ENCODE measurements around the gene TRAF3IP1. TPM values are rescaled to one million over a fixed set of nuclear protein-coding genes. Genes with fewer than 3 reads are reported as not detected.
A peak's percentile ranks its signal among the peaks of the same experiment; 100 is the strongest.
"Not testable (repeated sequence)": the region's sequence is repeated elsewhere in the genome, so short reads cannot be mapped to it uniquely, and the experiment has no call there.

Gene TRAF3IP1
- total RNA-seq, 1 experiment from 2014 or later, result 3.9 TPM

DNA sequence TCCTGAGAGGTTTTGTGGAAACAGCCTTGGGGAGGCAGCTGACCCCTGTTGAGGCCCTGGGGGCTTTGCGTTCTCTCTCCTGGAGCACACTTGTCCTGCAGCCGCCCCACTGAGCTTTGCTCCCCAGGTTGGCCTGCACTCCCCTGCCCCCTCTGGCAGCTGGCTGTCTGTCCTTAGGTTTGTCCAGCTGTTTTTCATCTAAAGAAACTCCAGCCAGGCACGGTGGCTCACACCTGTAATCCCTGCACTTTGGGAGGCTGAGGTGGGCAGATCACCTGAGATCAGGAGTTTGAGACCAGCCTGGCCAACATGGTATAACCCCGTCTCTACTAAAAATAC is 84.9 kb downstream of the TRAF3IP1 start:
- DNase-seq, result peak; percentile 47
- H3K36me3 ChIP-seq (replicated peaks; ENCODE audit: control insufficient read depth, insufficient read depth, low read length); H3K4me3 ChIP-seq (ENCODE audit: insufficient read depth, low read depth, low read length); H3K27me3 ChIP-seq (ENCODE audit: control insufficient read depth, insufficient read depth, low read length): not testable (repeated sequence)

- Histone ChIP-seq H3K27me3 (ENCODE audit: control insufficient read depth, insufficient read depth, low read length) (no peaks in the 10 kb centered on the region), H3K36me3 (replicated peaks; ENCODE audit: control insufficient read depth, insufficient read depth, low read length) (no peaks in the 10 kb centered on the region), H3K4me3 (ENCODE audit: insufficient read depth, low read depth, low read length) (no peak overlapping the region)
- peak; percentile 31 for DNase-seq
These were observed 86.1 kb downstream of the TRAF3IP1 start for GRCh38 chr2:238406221-238406997.

DNA sequence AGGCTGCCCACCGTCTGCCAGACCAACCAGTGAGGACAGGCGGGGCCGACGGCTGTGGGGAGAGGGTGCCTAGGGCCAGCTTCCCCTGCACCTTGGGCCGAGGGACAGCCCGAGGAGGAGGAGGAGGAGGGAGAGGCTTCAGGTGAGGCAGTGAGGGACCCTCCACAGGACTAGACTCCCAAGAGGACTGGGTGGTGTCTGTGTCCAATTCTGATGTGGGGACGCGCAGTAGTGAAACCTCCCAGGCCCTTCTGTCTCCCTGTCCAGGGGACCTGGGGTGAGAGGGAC is 86.6 kb downstream of the TRAF3IP1 start:
- peak; percentile 29 for DNase-seq
- H3K4me3 ChIP-seq (ENCODE audit: insufficient read depth, low read depth, low read length), result no peak overlapping the region
- no peaks in the 10 kb centered on the region for H3K27me3 ChIP-seq (ENCODE audit: control insufficient read depth, insufficient read depth, low read length)
- no peaks in the 10 kb centered on the region for H3K36me3 ChIP-seq (replicated peaks; ENCODE audit: control insufficient read depth, insufficient read depth, low read length)

DNA sequence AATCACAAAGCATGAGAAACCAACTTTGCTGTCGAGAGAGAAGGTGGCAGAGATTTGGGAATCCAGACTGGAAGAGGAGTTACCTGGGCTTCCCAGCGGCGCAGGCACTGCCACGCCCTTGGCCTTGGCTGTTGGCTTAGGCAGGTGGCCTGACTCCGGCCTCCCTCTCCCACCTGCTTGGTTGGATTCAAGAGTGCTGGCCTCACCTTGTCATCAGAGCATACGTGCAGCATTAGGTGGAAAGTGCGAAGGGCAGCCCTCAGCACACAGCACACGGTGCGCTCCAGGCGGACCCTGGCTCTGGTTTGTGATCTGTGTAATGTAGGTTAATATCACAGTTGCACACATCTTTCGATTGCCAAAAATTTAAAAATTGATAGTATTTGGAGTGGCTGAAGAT is 87.2 kb downstream of the TRAF3IP1 start:
- H3K4me3 ChIP-seq (ENCODE audit: insufficient read depth, low read depth, low read length), result no peak overlapping the region
- no peaks in the 10 kb centered on the region for H3K36me3 ChIP-seq (replicated peaks; ENCODE audit: control insufficient read depth, insufficient read depth, low read length)
- no peaks in the 10 kb centered on the region for H3K27me3 ChIP-seq (ENCODE audit: control insufficient read depth, insufficient read depth, low read length)
- peak; percentile 24 for DNase-seq

GRCh38 chr2:238408615-238409340 is 88.5 kb downstream of the TRAF3IP1 start:
- no peak overlapping the region for H3K4me3 ChIP-seq (ENCODE audit: insufficient read depth, low read depth, low read length)
- DNase-seq, result peak; percentile 81
- no peaks in the 10 kb centered on the region for H3K36me3 ChIP-seq (replicated peaks; ENCODE audit: control insufficient read depth, insufficient read depth, low read length)
- no peaks in the 10 kb centered on the region for H3K27me3 ChIP-seq (ENCODE audit: control insufficient read depth, insufficient read depth, low read length)

GRCh38 chr2:238409341-238410199 is 89.3 kb downstream of the TRAF3IP1 start:
- Histone ChIP-seq H3K4me3 (ENCODE audit: insufficient read depth, low read depth, low read length) (no peak overlapping the region), H3K27me3 (ENCODE audit: control insufficient read depth, insufficient read depth, low read length) (no peaks in the 10 kb centered on the region), H3K36me3 (replicated peaks; ENCODE audit: control insufficient read depth, insufficient read depth, low read length) (no peaks in the 10 kb centered on the region)
- DNase-seq, result peak; percentile 74

DNA sequence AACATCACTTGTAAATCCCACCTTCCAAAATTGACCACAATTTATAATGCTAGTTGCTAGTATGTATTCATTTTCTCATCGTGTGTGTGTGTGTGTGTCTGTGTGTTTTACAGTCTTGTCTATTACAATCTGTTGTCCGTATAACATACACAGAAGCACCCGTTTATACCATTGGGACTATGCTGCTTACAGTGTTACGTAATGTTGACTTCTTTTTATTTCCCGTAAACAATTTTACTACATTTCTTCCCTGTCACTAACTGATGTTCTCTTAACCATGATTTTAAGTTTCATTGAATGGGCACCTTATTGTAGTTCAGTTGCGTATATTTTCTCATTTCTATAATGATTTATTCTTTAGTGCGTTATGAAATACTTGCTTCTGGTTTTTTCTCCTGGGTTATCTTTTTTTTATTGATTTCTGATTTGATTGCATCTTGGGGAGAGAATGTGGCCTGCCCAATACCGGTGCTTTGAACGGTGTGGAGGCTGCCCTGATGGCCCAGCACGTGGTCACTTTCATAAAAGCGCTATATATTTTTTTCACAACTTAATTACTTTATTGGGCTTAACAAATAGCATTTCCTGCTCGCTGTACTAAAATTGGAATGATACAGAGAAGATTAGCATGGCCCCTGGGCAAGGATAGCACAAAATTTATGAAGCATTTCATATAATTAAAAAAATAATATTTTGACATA is 91.9 kb downstream of the TRAF3IP1 start:
- H3K36me3 ChIP-seq (replicated peaks; ENCODE audit: control insufficient read depth, insufficient read depth, low read length), result no peaks in the 10 kb centered on the region
- no peak for DNase-seq

DNA sequence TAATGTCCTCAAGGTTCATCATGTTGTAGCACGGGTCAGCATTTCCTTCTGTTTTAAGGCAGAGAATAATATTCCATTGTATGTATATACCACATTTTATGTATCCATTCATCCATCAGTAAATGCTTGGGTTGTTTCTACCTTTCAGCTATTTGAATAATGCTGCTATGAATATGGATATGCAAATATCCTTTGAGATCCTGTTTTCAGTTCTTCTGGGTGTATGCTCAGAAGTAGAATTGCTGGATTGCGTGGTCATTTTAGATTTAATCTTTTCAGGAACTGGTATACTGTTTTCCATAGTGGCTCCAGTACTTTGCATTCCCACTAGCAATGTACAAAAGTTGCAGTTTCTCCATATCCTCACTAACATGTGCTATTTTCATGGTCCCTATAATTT is 93.0 kb downstream of the TRAF3IP1 start:
- Histone ChIP-seq H3K27me3 (ENCODE audit: control insufficient read depth, insufficient read depth, low read length) (no peaks in the 10 kb centered on the region), H3K4me3 (ENCODE audit: insufficient read depth, low read depth, low read length) (no peak overlapping the region), H3K36me3 (replicated peaks; ENCODE audit: control insufficient read depth, insufficient read depth, low read length) (no peaks in the 10 kb centered on the region)
- DNase-seq, result no peak

More for the DNA sequence above, 91.9 kb downstream of the TRAF3IP1 start:
- no peak overlapping the region for H3K4me3 ChIP-seq (ENCODE audit: insufficient read depth, low read depth, low read length)
- H3K27me3 ChIP-seq (ENCODE audit: control insufficient read depth, insufficient read depth, low read length), result no peaks in the 10 kb centered on the region

DNA sequence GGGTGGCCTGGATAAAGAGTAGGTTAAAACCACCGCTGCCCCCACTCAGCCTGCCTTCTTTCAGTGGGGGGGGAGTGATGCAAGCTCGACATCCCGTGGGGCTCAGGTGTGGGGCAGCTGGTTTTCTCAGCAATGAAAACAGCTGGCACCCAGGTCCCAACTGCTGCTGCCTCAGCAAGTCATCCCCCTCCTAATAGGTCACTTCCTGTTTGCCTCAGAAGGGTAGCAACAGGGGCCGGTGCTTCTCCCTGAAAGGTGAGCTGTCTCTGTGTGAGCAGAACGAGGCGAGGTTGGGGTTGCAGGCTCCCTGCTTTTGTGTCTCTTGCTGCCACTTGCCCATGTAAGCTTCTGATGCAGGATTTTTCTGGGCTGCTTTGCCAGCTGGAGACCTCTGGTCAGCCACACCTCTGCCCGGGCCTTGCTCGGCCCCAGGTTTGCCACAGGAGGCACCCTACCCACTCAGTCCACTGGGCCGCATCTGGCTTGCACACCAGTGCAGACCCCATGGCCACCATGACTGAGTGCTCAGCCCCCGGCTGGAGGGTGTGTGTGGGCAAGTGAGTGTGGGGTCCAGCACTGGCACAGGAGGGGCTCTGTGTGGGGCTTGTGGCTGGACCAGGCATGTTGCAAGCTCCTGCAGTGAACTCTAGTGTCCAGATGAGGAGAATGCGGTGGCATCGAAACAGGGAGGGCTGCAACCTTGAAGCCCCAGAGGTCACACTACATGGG is 94.9 kb downstream of the TRAF3IP1 start:
- Histone ChIP-seq H3K27me3 (ENCODE audit: control insufficient read depth, insufficient read depth, low read length) (no peaks in the 10 kb centered on the region), H3K36me3 (replicated peaks; ENCODE audit: control insufficient read depth, insufficient read depth, low read length) (no peaks in the 10 kb centered on the region), H3K4me3 (ENCODE audit: insufficient read depth, low read depth, low read length) (no peak overlapping the region)
- DNase-seq, result peak; percentile 55

- Histone ChIP-seq H3K4me3 (ENCODE audit: insufficient read depth, low read depth, low read length) (no peak overlapping the region), H3K36me3 (replicated peaks; ENCODE audit: control insufficient read depth, insufficient read depth, low read length) (no peaks in the 10 kb centered on the region), H3K27me3 (ENCODE audit: control insufficient read depth, insufficient read depth, low read length) (no peaks in the 10 kb centered on the region)
- DNase-seq, result no peak
These were observed 95.6 kb downstream of the TRAF3IP1 start for GRCh38 chr2:238415893-238416292.

DNA sequence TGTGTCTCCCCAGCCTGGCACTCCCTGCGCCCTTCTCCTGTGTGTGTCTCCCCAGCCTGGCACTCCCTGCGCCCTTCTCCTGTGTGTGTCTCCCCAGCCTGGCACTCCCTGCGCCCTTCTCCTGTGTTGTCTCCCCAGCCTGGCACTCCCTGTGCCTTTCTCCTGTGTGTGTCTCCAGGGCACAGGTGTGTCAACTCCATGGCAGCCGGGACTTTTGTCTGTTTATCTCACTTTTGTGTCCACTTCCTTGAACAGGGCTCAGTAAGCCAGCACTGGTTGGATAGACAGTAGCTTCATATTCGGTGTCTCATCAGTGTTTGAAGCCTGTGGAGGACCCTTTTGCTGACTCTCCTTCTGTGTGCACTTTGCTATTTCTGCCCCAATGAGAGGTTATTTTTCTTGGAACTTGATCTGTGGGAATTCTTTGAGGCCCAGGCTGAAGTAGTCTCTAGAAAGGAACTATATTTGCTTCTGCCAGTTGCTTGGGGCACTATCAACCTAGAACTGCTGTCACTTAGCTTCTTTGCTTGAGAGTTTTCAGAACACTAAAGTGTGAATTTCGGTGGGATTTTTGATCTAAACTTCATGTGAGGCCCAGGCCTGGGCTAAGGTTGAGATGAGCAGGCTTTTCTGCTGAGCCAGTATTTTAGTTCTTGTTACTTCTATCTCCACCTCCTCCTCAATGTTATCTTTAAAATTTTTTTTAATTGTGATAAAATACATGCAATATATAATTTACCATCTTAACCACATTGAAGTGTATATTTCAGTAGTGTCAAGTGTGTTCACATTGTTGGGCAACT is 98.1 kb downstream of the TRAF3IP1 start:
- Histone ChIP-seq H3K36me3 (replicated peaks; ENCODE audit: control insufficient read depth, insufficient read depth, low read length) (no peaks in the 10 kb centered on the region), H3K4me3 (ENCODE audit: insufficient read depth, low read depth, low read length) (no peak overlapping the region), H3K27me3 (ENCODE audit: control insufficient read depth, insufficient read depth, low read length) (no peaks in the 10 kb centered on the region)
- no peak for DNase-seq

- DNase-seq, result no peak
- Histone ChIP-seq H3K4me3 (ENCODE audit: insufficient read depth, low read depth, low read length) (no peak overlapping the region), H3K36me3 (replicated peaks; ENCODE audit: control insufficient read depth, insufficient read depth, low read length) (no peaks in the 10 kb centered on the region), H3K27me3 (ENCODE audit: control insufficient read depth, insufficient read depth, low read length) (no peaks in the 10 kb centered on the region)
These were observed 98.8 kb downstream of the TRAF3IP1 start for GRCh38 chr2:238418999-238419546.

GRCh38 chr2:238420442-238420841 is 100.1 kb downstream of the TRAF3IP1 start:
- no peak for DNase-seq

More at GRCh38 chr2:238420442-238420841, 100.1 kb downstream of the TRAF3IP1 start:
- H3K4me3 ChIP-seq (ENCODE audit: insufficient read depth, low read depth, low read length), result no peak overlapping the region
- no peaks in the 10 kb centered on the region for H3K27me3 ChIP-seq (ENCODE audit: control insufficient read depth, insufficient read depth, low read length)
- H3K36me3 ChIP-seq (replicated peaks; ENCODE audit: control insufficient read depth, insufficient read depth, low read length), result no peaks in the 10 kb centered on the region
